ENCODE data around the gene SLAMF7.
"Not testable (repeated sequence)": the region's sequence is repeated elsewhere in the genome, so short reads cannot be mapped to it uniquely, and the experiment has no call there.

Gene SLAMF7, protein sequence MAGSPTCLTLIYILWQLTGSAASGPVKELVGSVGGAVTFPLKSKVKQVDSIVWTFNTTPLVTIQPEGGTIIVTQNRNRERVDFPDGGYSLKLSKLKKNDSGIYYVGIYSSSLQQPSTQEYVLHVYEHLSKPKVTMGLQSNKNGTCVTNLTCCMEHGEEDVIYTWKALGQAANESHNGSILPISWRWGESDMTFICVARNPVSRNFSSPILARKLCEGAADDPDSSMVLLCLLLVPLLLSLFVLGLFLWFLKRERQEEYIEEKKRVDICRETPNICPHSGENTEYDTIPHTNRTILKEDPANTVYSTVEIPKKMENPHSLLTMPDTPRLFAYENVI

DNA sequence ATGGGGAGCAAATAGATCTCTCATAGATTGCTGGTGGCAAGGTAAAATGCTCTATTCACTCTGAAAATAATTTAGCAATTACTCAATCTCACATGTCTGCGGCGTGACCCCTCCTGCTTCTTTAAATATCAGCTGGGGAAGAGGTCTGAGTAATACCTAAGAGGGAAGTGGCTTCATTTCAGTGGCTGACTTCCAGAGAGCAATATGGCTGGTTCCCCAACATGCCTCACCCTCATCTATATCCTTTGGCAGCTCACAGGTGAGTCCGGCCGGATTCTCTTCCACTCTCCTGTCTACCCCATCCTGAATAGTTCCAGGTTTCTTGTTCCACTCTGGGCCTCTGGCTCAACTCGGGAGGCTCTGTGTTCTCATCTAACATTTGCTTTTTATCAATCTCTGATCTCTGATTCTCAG, at the start of gene SLAMF7:
TSS of gene SLAMF7 (plus strand) at position 150 of the 414 bp plus-strand sequence. CDS start at position 205, 55 bp downstream.
- peak; percentile 43 for DNase-seq (ENCODE audit: low read depth, low spot score)
- peak within 1 kb of the TSS; percentile 35 for H3K27ac ChIP-seq

DNA sequence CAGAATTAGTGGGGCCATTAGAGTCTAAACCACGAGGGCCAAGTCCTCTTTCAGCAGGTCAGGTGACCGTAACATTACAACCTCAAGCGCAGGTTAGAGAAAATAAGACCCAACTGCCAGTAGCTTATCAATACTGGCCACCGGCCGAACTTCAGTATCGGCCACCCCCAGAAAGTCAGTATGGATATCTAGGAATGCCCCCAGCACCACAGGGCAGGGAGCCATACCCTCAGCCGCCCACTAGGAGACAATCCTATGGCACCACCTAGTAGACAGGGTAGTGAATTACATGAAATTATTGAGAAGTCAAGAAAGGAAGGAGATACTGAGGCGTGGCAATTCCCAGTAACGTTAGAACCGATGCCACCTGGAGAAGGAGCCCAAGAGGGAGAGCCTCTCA, 46.7 kb upstream of the SLAMF7 start:
- not testable (repeated sequence) for DNase-seq (ENCODE audit: low read depth, low spot score); H3K27ac ChIP-seq

DNA sequence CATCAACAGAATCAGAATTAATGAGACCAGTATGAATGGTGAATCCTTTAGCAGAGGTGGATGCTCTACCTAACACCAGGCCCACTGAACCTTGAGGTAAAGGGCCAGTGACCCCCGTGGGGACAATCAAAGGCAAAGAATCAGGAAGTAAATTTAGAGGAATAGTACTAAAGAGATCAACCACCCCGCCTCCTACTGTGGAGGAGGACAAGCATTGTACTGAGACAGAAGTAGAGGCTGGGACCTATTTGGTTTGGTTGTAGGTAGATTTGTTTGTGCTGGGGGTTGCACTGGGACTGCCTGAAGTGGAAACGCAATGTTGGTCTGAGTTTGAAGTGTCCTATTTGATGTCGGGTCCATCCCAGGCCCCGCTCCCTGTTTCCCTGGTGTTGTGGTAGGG, 36.9 kb upstream of the SLAMF7 start:
- no peak for DNase-seq (ENCODE audit: low read depth, low spot score)

DNA sequence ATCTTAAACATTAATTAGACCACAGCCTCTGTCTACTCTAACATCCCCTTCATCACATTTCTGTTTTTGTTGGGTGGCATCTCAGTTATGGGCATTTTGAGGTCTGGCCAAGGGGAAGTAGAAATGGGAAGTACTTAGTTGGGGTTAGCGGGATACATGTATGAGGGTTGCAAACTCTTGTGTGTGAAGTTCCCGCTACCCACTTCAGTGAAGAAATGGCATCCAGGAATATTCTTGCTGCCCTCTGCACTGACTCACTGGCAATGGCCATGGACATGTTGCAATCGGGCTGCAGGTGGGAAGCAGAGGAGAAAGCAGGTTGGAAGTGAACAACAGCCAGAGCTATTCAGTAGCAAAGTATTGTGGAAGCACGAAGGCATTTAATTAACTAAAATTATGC, 34.8 kb upstream of the SLAMF7 start:
- H3K27ac ChIP-seq: no peak overlapping the region
- no peak for DNase-seq (ENCODE audit: low read depth, low spot score)

More for the DNA sequence above, 36.9 kb upstream of the SLAMF7 start:
- H3K27ac ChIP-seq: no peak overlapping the region

DNA sequence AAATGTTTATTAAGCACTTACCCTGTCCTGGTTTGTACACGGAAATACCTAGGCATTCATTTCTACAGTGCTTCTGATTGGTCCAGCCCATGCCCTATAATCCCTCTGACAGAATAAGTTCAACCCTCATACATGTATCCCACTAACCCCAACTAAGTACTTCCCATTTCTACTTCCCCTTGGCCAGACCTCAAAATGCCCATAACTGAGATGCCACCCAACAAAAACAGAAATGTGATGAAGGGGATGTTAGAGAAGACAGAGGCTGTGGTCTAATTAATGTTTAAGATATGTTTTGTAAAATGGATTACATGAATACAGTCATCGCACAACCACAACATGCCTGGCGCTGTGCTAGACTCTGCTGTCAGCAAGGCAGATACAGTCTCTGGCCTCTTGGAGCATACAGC, 33.8 kb upstream of the SLAMF7 start:
- H3K27ac ChIP-seq; DNase-seq (ENCODE audit: low read depth, low spot score): not testable (repeated sequence)

DNA sequence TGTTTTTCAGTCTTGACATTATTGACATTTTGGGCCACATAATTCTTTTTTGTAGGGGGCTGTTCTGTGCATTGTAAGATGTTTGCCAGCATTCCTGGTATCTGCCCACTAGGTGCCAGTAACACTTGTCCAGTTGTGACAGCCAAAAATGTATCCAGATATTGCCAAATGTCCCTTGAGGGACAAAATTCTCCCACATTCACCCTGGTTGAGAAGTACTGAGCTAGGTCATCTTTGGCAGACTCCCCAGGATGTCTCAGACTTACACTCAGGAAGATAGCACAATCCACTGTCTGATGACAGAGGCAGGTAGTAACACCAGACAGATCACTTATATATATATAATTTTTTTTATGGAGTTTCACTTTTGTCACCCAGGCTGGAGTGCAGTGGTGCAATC, 33.3 kb upstream of the SLAMF7 start:
- DNase-seq (ENCODE audit: low read depth, low spot score): no peak
- H3K27ac ChIP-seq: no peak overlapping the region

DNA sequence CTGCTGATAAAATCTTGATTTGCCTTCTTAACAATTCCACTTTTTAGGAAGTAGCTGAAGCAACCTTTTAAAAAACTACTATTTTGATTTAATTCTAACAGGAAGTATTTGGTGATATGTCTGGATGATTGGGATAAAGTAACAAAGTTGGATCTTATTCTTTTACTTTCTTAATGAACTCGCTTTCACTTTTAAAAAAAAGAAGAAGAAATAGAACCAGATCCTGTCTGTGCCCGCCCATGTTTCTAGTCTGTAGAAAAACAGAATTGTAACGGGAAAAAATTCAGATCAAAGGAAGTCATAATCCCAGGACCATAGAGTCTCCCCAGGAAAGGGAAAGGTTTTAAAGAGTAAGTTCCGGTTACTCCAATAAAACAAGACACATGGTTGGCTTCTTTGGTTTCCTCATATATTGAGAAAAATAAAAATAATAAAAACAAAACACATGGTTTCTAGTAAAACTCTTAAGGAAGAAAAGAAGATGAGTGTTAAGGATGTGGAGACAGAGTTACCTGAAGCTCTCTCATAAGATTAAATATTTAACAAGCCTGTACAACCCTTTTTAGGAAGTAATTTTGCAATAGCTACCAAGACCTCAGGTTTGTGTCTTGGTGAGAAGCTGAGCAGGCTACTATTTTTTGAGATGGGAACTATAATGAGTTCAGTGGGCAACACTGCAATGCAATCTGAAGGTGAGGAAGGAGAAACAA, 32.4 kb upstream of the SLAMF7 start:
- DNase-seq (ENCODE audit: low read depth, low spot score): no peak

DNA sequence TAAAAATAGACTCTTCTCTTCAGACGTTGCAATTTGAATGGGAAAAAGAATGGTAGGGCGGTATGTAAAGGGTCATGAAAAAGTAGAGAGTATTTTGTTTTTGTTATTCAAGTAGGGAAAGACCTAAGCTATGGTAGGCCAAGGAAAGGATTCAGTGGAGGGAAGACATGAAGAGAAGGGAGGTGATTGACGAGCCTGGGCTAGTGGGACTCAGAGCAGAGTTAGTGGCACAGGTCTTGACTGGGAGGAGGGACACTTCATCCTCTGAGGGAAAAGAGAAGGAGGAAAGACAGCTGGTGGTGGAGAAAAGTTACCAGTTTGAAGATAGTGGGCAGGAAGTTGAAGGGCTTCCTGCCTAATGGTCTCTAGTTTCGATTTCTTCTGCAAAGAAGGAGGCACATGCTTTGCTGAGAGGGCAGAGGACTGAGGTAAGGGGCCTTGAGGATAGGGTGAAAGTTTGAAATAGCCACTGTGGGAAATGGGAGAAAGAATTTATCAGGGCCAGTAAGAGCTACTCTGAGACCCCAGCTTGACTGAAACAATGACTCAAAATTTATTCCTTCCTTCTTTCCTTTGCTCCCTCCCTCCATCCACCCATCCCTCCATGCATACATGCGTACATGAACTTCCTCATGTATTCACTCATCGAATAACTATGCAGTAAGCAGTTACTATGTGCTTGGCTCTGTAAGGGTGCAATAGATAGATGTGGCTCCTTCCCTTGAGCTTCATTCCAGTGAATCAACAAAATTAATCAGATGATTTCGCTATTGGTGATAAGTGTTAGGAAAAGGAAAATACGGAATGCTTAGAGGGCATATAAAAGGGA, 31.6 kb upstream of the SLAMF7 start:
- DNase-seq (ENCODE audit: low read depth, low spot score): no peak
- no peak overlapping the region for H3K27ac ChIP-seq

More for the DNA sequence above, 32.4 kb upstream of the SLAMF7 start:
- no peak overlapping the region for H3K27ac ChIP-seq

DNA sequence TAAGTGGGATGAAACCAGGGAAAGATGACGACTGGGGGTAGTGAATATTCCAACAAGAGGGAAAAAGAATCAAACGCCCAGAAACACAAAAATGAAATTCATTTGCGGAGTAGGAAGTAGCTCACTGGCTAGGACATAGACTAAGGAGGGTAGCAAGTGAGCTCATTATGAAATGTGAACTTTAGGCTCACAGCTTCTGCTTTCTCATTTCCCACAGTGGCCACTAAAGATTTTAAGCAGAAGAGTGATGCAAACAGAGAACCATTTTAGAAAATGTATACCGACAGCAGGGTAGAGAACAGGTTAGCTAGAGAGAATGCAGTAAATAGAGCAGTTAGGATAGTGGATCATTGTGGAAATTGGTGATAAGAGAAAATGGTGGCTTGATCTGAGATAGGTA, 30.9 kb upstream of the SLAMF7 start:
- H3K27ac ChIP-seq: no peak overlapping the region
- DNase-seq (ENCODE audit: low read depth, low spot score): no peak

DNA sequence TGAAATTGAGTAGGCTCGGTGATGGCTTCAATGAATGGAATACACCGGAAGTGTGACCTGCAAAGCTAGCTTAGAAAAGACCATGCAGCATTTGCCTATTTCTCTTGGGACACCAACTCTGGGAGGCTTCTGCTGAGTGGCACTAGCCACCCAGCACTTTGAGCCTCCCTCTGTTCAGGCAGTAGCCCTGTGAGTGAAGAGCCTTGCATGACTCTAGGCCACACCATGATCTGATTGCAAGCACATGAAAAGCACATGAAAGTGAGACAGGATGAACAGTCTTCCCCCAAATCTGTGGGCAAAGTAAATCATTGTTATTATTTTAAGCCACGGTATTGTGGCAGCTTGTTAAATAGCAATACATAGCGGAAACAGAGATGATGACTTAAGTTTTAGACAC, 30.2 kb upstream of the SLAMF7 start:
- H3K27ac ChIP-seq: no peak overlapping the region
- no peak for DNase-seq (ENCODE audit: low read depth, low spot score)

DNA sequence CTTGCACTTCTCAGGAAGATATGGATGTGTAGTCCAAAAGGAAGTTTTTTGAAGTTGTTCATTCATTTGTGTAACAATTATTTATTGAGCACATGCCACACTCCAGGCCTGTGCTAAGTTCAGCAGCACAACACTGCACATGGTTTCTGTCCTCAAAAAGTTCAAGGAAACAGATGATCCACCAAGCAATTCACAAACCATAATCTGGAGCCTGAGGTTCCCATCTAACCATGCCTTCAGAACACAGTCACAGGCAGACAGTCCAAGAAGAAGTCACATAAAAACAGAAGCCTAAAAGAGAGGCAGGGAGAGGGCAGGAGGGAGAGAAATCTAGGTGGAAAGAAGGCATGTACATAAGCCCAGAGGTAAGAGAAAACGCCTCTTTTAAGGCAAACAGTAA, 29.3 kb upstream of the SLAMF7 start:
- H3K27ac ChIP-seq: no peak overlapping the region

DNA sequence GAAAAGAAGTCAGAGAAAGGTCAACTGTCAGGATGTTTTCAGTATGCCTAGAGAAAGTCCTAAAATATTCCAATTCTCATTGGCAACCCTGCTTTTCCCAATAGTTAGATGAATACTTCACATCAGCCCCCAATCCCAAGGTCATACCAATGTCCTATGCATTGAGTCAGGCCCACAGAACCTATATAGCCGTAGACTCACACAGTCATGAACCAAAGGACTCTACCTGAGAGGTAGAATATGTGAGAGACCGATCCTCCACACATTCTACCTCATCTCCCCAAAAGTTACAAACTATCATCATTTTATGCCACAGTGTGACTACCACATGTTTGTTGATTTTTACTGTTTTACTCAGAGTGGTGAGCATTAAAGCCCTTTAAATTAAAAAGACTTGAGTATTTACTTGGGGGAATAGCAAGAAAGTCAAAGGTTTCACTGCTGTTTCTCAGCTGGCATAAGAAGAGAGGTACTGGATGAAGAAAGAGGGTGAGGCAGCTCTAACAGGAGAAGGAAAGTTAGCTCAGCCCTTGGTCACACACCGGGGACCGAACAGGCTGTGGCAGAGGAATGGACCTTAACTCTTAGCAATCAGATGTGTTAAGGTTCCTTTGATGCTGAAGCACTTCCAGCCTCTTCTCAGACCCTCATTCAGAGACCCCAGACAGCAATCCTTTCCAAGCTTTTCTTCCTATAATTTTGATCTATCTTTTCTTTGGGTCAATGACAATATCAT, 28.4 kb upstream of the SLAMF7 start:
- H3K27ac ChIP-seq: no peak overlapping the region
- DNase-seq (ENCODE audit: low read depth, low spot score): no peak

More for the DNA sequence above, 29.3 kb upstream of the SLAMF7 start:
- no peak for DNase-seq (ENCODE audit: low read depth, low spot score)

DNA sequence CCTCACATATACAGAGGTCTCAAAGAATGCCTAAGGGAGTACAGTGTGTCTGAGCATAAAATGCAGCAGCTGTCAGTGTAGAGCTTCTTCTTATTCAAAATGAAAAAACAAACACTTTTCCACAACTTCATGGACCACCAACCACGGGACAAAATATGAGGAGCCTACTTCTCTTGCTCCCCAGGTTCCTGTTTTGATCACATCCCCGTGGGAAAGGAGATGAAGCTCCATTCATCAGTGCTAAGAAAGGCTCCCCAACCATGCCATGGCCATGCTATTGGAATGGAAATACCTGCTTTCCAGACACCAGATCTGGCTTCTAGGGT, 27.8 kb upstream of the SLAMF7 start:
- no peak for DNase-seq (ENCODE audit: low read depth, low spot score)
- H3K27ac ChIP-seq: no peak overlapping the region

DNA sequence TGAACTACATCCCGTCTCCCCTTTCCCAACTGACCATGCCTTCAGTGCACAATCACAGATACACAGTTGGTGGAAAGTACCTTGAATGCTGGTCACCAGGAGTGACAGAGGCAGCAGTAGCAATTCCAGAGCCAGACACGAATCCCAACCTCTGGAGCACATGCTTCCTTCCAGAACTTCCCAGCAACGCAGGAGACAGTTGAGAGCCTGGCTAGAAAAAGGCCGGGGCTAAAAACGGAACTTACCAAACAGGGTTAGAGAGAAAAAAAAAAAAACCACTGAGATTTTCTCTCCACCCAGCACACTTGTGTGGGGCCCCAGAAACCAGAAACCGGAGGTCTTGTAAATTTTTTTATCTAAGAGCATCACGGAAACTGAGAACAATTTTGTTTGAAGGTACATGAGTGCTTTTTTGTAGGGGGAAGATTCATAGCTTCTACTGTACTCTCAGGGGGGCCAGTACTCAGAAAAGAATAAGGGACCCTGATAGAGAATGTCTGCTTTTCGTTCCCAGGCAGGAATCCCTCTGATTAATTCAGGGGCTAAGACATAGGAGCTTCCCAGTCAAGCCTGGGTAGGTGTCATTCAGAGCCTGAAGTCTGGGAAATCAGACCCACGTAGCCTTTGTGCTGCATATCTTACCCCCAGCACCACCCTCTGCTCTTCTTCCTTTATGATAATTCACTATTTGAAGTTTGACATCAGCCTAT, 27.3 kb upstream of the SLAMF7 start, which contains the start of gene CD48:
TSS of gene CD48 (minus strand) at position 221 of the 710 bp plus-strand sequence. CDS start at position 162, 59 bp downstream.
- no peak within 1 kb of the TSS for H3K27ac ChIP-seq
- DNase-seq (ENCODE audit: low read depth, low spot score): no peak

DNA sequence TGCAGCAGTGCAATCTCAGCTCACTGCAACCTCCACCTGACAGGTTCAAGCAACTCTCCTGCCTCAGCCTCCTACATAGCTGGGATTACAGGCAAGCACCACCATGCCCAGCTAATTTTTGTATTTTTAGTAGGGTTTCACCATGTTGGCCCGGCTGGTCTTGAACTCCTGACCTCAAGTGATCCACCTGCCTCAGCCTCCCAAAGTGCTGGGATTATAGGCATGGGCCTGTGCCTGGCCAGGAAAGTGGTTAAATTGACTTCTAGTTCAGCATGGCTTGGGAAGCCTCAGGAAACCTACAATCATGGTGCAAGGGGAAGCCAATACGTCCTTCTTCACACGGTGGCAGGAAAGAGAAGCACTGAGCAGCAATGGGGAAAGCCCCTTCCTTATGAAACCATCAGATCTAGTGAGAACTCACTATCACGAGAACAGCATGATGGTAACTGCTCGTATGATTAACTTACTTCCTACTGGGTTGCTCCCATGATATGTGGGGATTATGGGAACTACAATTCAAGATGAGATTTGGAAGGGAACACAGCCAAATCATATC, 26.4 kb upstream of the SLAMF7 start:
- not testable (repeated sequence) for DNase-seq (ENCODE audit: low read depth, low spot score); H3K27ac ChIP-seq

DNA sequence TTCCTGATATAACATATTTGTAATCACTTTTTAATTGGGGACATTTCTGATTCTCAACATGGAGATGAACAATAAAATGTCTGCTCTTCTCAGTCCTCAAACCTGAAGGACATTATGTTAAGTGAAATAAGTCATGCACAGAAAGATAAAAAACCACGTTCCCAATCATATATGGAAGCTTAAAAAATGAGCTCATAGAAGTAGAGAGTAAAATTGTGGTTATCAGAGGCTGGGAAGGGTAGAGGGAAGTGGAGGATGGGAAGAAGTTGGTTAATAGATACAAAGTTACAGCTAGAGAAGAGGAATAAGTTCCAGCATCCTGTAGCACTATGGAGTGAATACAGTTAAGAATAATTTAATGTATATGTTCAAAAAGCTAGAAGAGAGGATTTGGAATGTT, 25.9 kb upstream of the SLAMF7 start:
- no peak overlapping the region for H3K27ac ChIP-seq
- DNase-seq (ENCODE audit: low read depth, low spot score): no peak

DNA sequence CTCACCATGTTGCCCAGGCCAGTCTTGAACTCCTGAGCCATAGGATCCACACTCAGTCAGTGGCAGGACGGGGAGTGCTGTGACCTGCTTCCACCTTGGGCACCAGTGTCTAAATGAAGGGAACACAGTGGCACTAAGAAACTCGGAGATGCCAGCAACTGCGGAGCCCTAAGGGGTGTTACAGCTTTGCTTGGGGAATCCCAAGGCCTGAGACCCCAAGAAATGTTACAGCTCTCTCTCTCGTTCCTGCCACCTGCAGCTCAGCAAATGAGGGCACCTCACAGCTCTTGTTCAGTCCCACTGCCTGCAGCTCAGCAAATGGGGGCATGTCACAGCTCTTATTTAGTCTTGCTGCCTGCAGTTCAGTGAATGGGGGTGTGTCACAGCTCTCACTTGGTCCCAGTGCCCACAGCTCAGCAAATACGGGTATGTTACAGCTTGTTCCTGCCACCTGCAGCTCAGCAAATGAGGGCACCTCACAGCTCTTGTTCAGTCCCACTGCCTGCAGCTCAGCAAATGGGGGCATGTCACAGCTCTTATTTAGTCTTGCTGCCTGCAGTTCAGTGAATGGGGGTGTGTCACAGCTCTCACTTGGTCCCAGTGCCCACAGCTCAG, 24.9 kb upstream of the SLAMF7 start:
- not testable (repeated sequence) for H3K27ac ChIP-seq; DNase-seq (ENCODE audit: low read depth, low spot score)

DNA sequence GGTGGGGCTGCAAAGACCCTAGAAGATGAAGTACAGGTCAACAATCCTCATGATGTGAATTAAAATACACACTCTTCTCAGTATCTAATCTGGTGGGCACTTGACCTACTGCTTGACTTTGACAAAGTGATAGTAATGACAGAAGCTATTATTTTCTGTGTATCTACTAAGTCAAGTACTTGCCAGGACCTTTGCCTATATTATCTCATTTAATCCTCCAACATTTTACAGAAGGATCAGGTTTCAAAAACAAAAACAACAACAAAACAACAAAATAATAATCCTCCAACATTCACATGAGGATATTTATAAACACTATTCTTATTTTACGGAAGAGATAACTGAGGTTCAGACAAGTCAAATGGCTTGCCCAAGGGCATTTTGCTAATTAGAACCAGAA, 23.0 kb upstream of the SLAMF7 start:
- no peak overlapping the region for H3K27ac ChIP-seq
- DNase-seq (ENCODE audit: low read depth, low spot score): no peak

DNA sequence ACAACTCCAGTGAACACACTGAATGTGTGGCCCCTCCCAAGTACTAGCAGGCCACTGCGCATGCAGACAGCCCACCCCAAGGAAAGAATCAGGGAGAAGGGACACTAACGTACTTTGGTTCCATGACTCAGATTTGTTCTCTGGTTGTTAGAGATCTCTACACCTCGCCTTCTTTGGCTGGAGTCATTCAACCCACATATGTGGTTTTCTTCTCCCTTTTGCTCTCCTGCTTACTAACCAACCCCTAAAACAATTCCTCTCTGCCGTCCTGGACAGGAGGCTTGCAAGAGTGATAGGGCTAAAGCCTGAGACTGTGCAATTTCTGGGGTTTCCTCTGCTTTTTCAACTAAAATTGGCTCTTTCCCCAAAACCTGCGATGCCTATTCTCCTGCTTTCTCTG, 21.7 kb upstream of the SLAMF7 start:
- no peak overlapping the region for H3K27ac ChIP-seq
- DNase-seq (ENCODE audit: low read depth, low spot score): no peak
